Lower leg skin (tissue), 4 donors: ENCODE results near the gene SNX18. TPM values are rescaled to one million over a fixed set of nuclear protein-coding genes. Genes with fewer than 3 reads are reported as not detected.

Experiments used
- DNase-seq, 2 donors: peaks; one replicate each; pipeline ENCODE4 v3.0.0-alpha.2; 2019; ENCODE audit warnings: low spot score in 2 of 2
- H3K4me3 ChIP-seq: fragments of 200-600 bp; sonication (generic); 2 replicates; pipeline ENCODE4 v1.5.1; 2017; ENCODE audit warnings: mild to moderate bottlenecking, low read depth; ENCODE audit not compliant: poor library complexity, severe bottlenecking
- POLR2A ChIP-seq, 2 donors: fragments of 450-650 bp; IDR thresholded peaks; one replicate each; pipeline ENCODE4 v1.6.1; 2016 to 2017; ENCODE audit warnings: antibody characterized with exemption in 2 of 2, mild to moderate bottlenecking in 1 of 2, moderate library complexity in 1 of 2
- WGBS, 2 donors: methylation state at CpG; one replicate each; pipeline ENCODE4 v1.1.5; 2018; 5-methylcytosine and 5-hydroxymethylcytosine counted together
- intact Hi-C: fragments of 100-400 bp; cut with DNase I; formaldehyde crosslinking; loops from one replicate; pipeline ENCODE4 v1.15.0; 2023; ENCODE audit warnings: low total_unique reads
- total RNA-seq, 4 donors: library from RNA; depleted of rRNA; stranded (reverse); fragments of >200 nt; gene quantifications; one replicate each; pipeline ENCODE4 v1.1.0, GENCODE V29; 2016
- TF ChIP-seq, protein P1 (sequence below), 3 donors: fragments of 450-650 bp; IDR thresholded peaks; one replicate each; pipeline ENCODE4 v1.5.1; 2016; ENCODE audit warnings: antibody characterized with exemption in 3 of 3, mild to moderate bottlenecking in 3 of 3, moderate library complexity in 2 of 3

Gene SNX18
- total RNA-seq, 4 donors from 2014 or later, result 38.5 to 59.6 (median 51.2) TPM

- no peak for DNase-seq
- TF ChIP-seq POLR2A (IDR thresholded peaks at IDR 0.05), result no peak
- TF ChIP-seq, protein P1, sequence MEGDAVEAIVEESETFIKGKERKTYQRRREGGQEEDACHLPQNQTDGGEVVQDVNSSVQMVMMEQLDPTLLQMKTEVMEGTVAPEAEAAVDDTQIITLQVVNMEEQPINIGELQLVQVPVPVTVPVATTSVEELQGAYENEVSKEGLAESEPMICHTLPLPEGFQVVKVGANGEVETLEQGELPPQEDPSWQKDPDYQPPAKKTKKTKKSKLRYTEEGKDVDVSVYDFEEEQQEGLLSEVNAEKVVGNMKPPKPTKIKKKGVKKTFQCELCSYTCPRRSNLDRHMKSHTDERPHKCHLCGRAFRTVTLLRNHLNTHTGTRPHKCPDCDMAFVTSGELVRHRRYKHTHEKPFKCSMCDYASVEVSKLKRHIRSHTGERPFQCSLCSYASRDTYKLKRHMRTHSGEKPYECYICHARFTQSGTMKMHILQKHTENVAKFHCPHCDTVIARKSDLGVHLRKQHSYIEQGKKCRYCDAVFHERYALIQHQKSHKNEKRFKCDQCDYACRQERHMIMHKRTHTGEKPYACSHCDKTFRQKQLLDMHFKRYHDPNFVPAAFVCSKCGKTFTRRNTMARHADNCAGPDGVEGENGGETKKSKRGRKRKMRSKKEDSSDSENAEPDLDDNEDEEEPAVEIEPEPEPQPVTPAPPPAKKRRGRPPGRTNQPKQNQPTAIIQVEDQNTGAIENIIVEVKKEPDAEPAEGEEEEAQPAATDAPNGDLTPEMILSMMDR (IDR thresholded peaks at IDR 0.05), result no peak
- no peak overlapping the region for H3K4me3 ChIP-seq
- intact Hi-C loops, result no loop called here
These were observed 22.5 kb upstream of the SNX18 start for GRCh38 chr5:54495027-54495426.

- WGBS, 2 donors, result 31 to 34% methylated on average over 4 of the region's 4 CpGs
- no peak for DNase-seq
- TF ChIP-seq POLR2A (IDR thresholded peaks at IDR 0.05), result no peak
- TF ChIP-seq, protein P1 (IDR thresholded peaks at IDR 0.05), result no peak
- intact Hi-C loops, result loop anchor here (10.0 kb wide), 2 partner anchors 381 to 641 kb away; no protein-coding TSS in a partner anchor
- H3K4me3 ChIP-seq, result no peak overlapping the region
These were observed 3.3 kb upstream of the SNX18 start for GRCh38 chr5:54514291-54514690.

GRCh38 chr5:54514841-54515432 is 2.6 kb upstream of the SNX18 start:
- DNase-seq, result no peak
- no peak overlapping the region for H3K4me3 ChIP-seq
- intact Hi-C loops, result loop anchor here (5.0 to 10.0 kb wide), 3 partner anchors 332 to 640 kb away; no protein-coding TSS in a partner anchor
- 45 to 56% methylated on average over 8 of the region's 8 CpGs for WGBS, 2 donors
- TF ChIP-seq POLR2A (IDR thresholded peaks at IDR 0.05), result no peak
- TF ChIP-seq, protein P1 (IDR thresholded peaks at IDR 0.05), result no peak

DNA sequence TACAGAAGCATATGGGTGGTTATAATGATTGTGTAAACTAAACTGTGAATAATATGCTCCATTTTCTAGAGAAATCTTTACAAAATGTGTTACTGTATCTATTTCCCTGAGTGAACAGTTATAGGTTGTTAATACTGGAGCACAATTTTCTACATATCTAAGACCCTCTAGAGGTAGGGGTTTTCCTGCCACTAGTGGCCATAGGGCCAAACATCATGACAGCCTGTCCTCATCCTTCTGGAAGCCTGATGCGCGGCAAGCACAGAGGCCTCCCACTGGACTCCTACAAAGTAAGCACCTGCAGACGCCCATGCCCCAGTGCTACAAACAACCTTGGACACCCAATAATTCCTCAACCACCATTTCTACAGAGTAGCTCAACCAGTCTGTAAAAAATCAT is 1.9 kb upstream of the SNX18 start:
- 95 to 96% methylated on average over 3 of the region's 3 CpGs for WGBS, 2 donors
- TF ChIP-seq POLR2A (IDR thresholded peaks at IDR 0.05), result no peak
- TF ChIP-seq, protein P1 (IDR thresholded peaks at IDR 0.05), result no peak
- no peak overlapping the region for H3K4me3 ChIP-seq

GRCh38 chr5:54516051-54516655 is 1.4 kb upstream of the SNX18 start:
- no peak overlapping the region for H3K4me3 ChIP-seq
- intact Hi-C loops, result loop anchor here (5.0 to 10.0 kb wide), 3 partner anchors 331 to 639 kb away; no protein-coding TSS in a partner anchor
- WGBS, 2 donors, result 65 to 68% methylated on average over 4 of the region's 4 CpGs
- no peak for DNase-seq
- TF ChIP-seq, protein P1 (IDR thresholded peaks at IDR 0.05), result no peak
- no peak for TF ChIP-seq POLR2A (IDR thresholded peaks at IDR 0.05)

More for the DNA sequence above, 1.9 kb upstream of the SNX18 start:
- intact Hi-C loops, result loop anchor here (5.0 to 10.0 kb wide), 3 partner anchors 332 to 639 kb away; no protein-coding TSS in a partner anchor
- peak in 1 of 2 donors; percentile 76 for DNase-seq
